Astrocyte (in vitro differentiated cells and primary cell): ENCODE data around the gene SERPINE2. TPM values are rescaled to one million over a fixed set of nuclear protein-coding genes. Genes with fewer than 3 reads are reported as not detected.

ENCODE experiments used
- DNase-seq: peaks from one replicate; pipeline ENCODE4 v3.0.0-alpha.2; 2010; ENCODE audit warnings: low read depth
- FAIRE-seq: peaks from 2 replicates; lab custom pipeline; 2011; peaks lifted over from hg19 to GRCh38; lab: Jason Lieb, UNC
- H2AFZ ChIP-seq: 2 replicates; pipeline ENCODE4 v1.6.0; 2012; ENCODE audit warnings: low read depth, low read length, inconsistent platforms
- H3K27ac ChIP-seq: 2 replicates; pipeline ENCODE4 v1.5.1; 2011; ENCODE audit warnings: low read depth, low read length, inconsistent platforms
- H3K27me3 ChIP-seq: 2 replicates; pipeline ENCODE4 v1.6.0; 2011; ENCODE audit warnings: low read length, inconsistent platforms; ENCODE audit not compliant: insufficient read depth
- H3K36me3 ChIP-seq: 2 replicates; pipeline ENCODE4 v1.5.1; 2011; ENCODE audit warnings: low read length, inconsistent platforms; ENCODE audit not compliant: insufficient read depth
- H3K4me1 ChIP-seq: 2 replicates; pipeline ENCODE4 v1.5.1; 2011; ENCODE audit warnings: low read length, inconsistent platforms; ENCODE audit not compliant: insufficient read depth
- H3K4me2 ChIP-seq: 2 replicates; pipeline ENCODE4 v1.6.0; 2012; ENCODE audit warnings: low read length, inconsistent platforms
- H3K4me3 ChIP-seq: 2 replicates; pipeline ENCODE4 v1.5.1; 2011; ENCODE audit warnings: low read depth, mild to moderate bottlenecking, low read length, inconsistent platforms; ENCODE audit not compliant: insufficient read depth
- H3K79me2 ChIP-seq: 2 replicates; pipeline ENCODE4 v1.6.0; 2012; ENCODE audit warnings: mild to moderate bottlenecking, low read length, inconsistent platforms; ENCODE audit not compliant: insufficient read depth
- H3K9ac ChIP-seq: 2 replicates; pipeline ENCODE4 v1.6.0; 2012; ENCODE audit warnings: mild to moderate bottlenecking, low read length, inconsistent platforms
- H3K9me3 ChIP-seq: 2 replicates; pipeline ENCODE4 v1.5.1; 2012; ENCODE audit warnings: low read depth, mild to moderate bottlenecking, low read length, inconsistent platforms; ENCODE audit not compliant: insufficient read depth
- H4K20me1 ChIP-seq: 2 replicates; pipeline ENCODE4 v1.6.0; 2012; ENCODE audit warnings: low read length, inconsistent platforms; ENCODE audit not compliant: insufficient read depth
- H3K27ac Mint-ChIP-seq: one replicate; pipeline ENCODE4 v1.8.0; 2021; ENCODE audit warnings: mild to moderate bottlenecking, mixed read lengths; ENCODE audit not compliant: unreplicated experiment
- H3K27me3 Mint-ChIP-seq: one replicate; pipeline ENCODE4 v1.8.0; 2021; ENCODE audit warnings: low read depth, mixed read lengths; ENCODE audit not compliant: unreplicated experiment
- H3K36me3 Mint-ChIP-seq: one replicate; pipeline ENCODE4 v1.8.0; 2021; ENCODE audit warnings: low read depth, mixed read lengths; ENCODE audit not compliant: unreplicated experiment
- H3K4me1 Mint-ChIP-seq: one replicate; pipeline ENCODE4 v1.8.0; 2021; ENCODE audit warnings: low read depth, mixed read lengths; ENCODE audit not compliant: unreplicated experiment
- H3K4me3 Mint-ChIP-seq: one replicate; pipeline ENCODE4 v1.8.0; 2021; ENCODE audit warnings: mild to moderate bottlenecking, moderate library complexity, mixed read lengths; ENCODE audit not compliant: unreplicated experiment
- H3K9me3 Mint-ChIP-seq: one replicate; pipeline ENCODE4 v1.8.0; 2021; ENCODE audit warnings: mild to moderate bottlenecking, mixed read lengths; ENCODE audit not compliant: unreplicated experiment
- CTCF ChIP-seq: IDR thresholded peaks from 2 replicates; pipeline ENCODE4 v1.5.1; 2011; ENCODE audit warnings: low read depth, mild to moderate bottlenecking, inconsistent platforms, low read length, moderate library complexity; ENCODE audit not compliant: insufficient read depth
- EZH2 ChIP-seq: IDR thresholded peaks from 2 replicates; pipeline ENCODE4 v1.6.1; 2012; ENCODE audit warnings: mild to moderate bottlenecking, low read length, inconsistent platforms; ENCODE audit not compliant: insufficient read depth
- total RNA-seq: library from RNA; stranded (reverse); gene quantifications from 2 replicates; pipeline ENCODE4 v1.2.1, GENCODE V29; 2021

Gene SERPINE2
- total RNA-seq, 1 donor from 2014 or later = 375 TPM

- Mint-ChIP-seq H3K4me1 (peaks cover 58% of the 10 kb centered on the region), H3K27ac (no peak overlapping the region), H3K27me3 (no peaks in the 10 kb centered on the region), H3K36me3 (no peaks in the 10 kb centered on the region), H3K9me3 (no peaks in the 10 kb centered on the region), H3K4me3 (no peak overlapping the region)
- no peaks in the 10 kb centered on the region for H3K9me3 ChIP-seq
- H4K20me1 ChIP-seq = peaks cover 80% of the 10 kb centered on the region
- H3K79me2 ChIP-seq = peaks cover 94% of the 10 kb centered on the region
- DNase-seq (no peak), FAIRE-seq (no peak)
- no peak overlapping the region for H3K4me2 ChIP-seq
- no peaks in the 10 kb centered on the region for H3K27me3 ChIP-seq
- peaks cover 24% of the 10 kb centered on the region for H3K4me1 ChIP-seq
- H3K9ac ChIP-seq = no peak overlapping the region
- no peak overlapping the region for H3K27ac ChIP-seq
- no peaks in the 10 kb centered on the region for H3K36me3 ChIP-seq
- TF ChIP-seq EZH2 = no peak
- no peak for TF ChIP-seq CTCF
- no peak overlapping the region for H3K4me3 ChIP-seq
- no peak overlapping the region for H2AFZ ChIP-seq
Observed at GRCh38 chr2:223932816-223933800, 106.0 kb downstream of the SERPINE2 start.

GRCh38 chr2:223930103-223930976 is 108.7 kb downstream of the SERPINE2 start:
- Histone ChIP-seq H3K4me3 (no peak overlapping the region), H4K20me1 (peaks cover 81% of the 10 kb centered on the region), H3K4me1 (peaks cover 8% of the 10 kb centered on the region), H3K4me2 (peak overlapping the region; percentile 9), H3K27me3 (no peaks in the 10 kb centered on the region), H3K9ac (no peak overlapping the region), H3K36me3 (peaks cover 3% of the 10 kb centered on the region), H2AFZ (no peak overlapping the region), H3K9me3 (no peaks in the 10 kb centered on the region), H3K79me2 (peaks cover 93% of the 10 kb centered on the region), H3K27ac (no peak overlapping the region)
- Mint-ChIP-seq H3K36me3 (peaks cover 15% of the 10 kb centered on the region), H3K4me3 (no peak overlapping the region), H3K4me1 (peaks cover 40% of the 10 kb centered on the region), H3K9me3 (peaks cover 11% of the 10 kb centered on the region), H3K27ac (peak overlapping the region; percentile 84), H3K27me3 (no peaks in the 10 kb centered on the region)
- FAIRE-seq (no peak), DNase-seq (peak; percentile 23)
- TF ChIP-seq EZH2 = no peak
- TF ChIP-seq CTCF = no peak
